WI38 (cell line): ENCODE results near the gene LURAP1L.

Experiments
- H3K4me3 ChIP-seq: 2 replicates; pipeline ENCODE4 v1.5.1; 2011; ENCODE audit warnings: low read depth, mild to moderate bottlenecking, control low read depth, low read length
- TF ChIP-seq, protein P1 (sequence below): IDR thresholded peaks from 2 replicates; pipeline ENCODE4 v1.5.1; 2012; ENCODE audit warnings: low read depth, mild to moderate bottlenecking, control low read depth, low read length

LURAP1L gene

DNA sequence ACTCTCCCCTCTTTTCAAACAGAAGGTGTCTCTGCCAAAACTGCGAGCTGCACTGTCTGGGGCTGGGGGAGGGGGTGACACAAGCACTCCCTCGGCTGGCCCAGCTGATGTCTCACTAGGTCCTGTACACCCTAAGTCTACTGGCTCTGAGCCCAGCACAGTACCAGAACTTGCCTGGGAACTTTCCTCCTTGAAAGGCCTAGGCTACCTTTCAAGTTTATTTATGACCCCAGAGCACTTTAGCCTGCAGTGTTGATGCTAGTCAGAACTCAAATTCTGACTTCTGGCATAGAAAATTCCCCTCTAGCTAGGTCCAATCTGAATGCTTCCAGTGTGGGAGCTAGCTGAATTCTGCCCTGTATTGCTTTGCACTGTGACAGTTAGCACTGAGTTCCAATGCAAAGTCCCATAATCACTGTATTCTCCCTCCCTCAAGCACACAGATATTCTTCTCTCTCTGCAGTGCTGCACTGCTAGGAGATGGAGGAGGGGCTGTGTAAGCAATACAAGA is 10.5 kb downstream of the LURAP1L start:
- H3K4me3 ChIP-seq, result no peak overlapping the region

DNA sequence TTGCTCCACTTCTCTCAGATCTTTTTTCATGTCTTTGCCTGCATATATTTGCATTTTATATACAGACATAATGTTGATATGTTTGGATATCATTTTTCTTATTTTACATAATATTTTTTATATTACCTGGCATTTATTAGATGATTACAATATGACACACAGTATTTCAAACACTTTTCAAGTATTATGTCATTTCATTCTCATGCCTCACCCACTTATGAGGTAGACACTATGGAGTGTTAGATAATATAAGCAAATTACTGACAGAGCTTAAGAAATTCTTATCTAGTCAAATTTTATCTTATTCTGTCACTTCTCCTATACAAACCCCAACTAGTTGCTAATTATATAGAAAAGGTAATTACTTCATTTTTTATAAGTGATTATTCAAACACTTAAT is 11.1 kb downstream of the LURAP1L start:
- TF ChIP-seq, protein P1, sequence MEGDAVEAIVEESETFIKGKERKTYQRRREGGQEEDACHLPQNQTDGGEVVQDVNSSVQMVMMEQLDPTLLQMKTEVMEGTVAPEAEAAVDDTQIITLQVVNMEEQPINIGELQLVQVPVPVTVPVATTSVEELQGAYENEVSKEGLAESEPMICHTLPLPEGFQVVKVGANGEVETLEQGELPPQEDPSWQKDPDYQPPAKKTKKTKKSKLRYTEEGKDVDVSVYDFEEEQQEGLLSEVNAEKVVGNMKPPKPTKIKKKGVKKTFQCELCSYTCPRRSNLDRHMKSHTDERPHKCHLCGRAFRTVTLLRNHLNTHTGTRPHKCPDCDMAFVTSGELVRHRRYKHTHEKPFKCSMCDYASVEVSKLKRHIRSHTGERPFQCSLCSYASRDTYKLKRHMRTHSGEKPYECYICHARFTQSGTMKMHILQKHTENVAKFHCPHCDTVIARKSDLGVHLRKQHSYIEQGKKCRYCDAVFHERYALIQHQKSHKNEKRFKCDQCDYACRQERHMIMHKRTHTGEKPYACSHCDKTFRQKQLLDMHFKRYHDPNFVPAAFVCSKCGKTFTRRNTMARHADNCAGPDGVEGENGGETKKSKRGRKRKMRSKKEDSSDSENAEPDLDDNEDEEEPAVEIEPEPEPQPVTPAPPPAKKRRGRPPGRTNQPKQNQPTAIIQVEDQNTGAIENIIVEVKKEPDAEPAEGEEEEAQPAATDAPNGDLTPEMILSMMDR, result no peak
- no peak overlapping the region for H3K4me3 ChIP-seq

More for the DNA sequence above, 10.5 kb downstream of the LURAP1L start:
- TF ChIP-seq, protein P1, result no peak

DNA sequence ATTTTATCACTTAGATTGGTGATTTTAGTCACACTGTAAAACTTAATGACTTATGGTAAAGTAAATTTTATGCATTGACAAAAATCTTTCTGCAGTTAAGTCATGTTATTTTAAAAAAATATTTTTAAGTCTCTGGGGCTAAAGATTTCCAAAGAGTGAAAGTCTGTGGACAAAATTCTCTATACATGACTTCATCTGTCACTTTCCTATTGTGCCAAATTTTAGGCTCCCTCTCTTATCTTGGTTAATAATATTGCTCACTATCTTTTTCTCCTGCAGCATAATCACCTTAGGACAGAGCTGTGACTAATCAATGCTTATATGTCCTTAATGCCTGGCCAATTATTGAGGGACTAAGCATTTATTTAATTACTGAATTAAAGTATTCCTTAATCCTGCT is 15.2 kb downstream of the LURAP1L start:
- no peak overlapping the region for H3K4me3 ChIP-seq
- TF ChIP-seq, protein P1, result no peak

DNA sequence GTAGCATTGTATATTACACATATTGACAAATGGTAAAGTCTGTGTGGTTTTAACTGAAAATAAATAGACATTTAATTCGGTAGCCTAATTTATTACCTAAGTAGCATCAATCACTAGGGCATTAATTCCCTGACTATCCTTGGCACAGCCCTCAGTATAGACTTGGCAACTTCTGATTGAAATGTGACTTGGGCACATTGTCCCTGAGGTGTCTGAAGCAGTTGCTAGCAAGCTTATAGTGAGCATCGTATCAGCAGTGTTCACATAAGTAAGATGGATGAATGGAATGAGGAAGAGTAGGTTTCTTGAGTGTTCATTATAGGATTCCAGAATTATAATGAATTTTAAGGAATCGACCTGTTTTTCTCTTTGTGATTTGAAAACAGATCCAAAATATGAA is 16.1 kb downstream of the LURAP1L start:
- H3K4me3 ChIP-seq, result no peak overlapping the region
- TF ChIP-seq, protein P1, result no peak

DNA sequence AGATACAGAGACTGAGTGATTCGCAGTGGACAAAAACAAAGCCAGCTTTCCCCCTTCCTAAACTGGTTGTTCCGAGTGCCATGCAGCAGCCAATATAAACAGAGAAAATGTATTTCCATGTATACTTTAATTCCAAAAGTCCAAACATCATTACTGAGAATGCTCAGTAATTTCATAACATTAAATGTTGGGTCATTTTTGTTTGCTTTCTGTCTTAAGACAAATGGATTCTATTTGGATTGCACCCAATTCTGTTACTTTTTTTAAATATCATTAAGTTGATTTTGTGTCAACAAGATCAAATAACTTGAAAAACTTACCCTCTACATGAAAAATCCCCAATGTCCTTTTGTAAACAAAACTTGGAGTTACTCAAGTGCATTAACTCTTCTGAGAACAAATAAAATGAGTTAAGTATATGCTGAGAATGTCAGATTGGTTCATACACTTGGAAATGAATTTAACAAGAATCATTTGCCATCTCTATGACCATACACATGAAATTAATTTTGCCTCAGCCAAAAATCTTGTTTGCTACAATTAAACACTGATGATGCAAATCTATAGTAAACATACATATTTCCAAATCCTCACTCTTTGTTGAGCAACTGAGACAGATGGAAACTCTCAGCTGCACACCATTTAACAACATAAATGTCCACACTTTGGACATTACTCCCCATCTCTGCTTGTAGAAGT is 19.4 kb downstream of the LURAP1L start:
- TF ChIP-seq, protein P1, result no peak
- no peak overlapping the region for H3K4me3 ChIP-seq

DNA sequence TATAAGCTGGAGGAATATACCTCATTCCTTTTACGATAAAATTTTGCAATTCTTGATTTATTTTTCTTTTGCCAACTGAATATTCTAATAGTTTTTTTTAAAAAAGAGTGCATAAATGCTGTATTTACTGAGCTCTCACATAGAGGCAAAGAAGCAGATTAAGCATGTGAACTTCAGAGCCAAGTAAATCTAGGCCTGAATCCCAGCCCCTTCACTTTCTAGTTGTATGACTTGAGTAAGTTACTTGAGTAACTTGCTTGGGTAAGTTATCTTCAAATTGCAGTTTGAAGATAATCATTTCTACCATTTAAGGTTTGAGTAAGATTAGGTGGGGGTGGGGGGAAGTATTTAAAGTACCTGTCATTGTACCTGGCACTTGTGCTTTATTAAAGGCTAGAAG is 21.8 kb downstream of the LURAP1L start:
- TF ChIP-seq, protein P1, result no peak
- no peak overlapping the region for H3K4me3 ChIP-seq

DNA sequence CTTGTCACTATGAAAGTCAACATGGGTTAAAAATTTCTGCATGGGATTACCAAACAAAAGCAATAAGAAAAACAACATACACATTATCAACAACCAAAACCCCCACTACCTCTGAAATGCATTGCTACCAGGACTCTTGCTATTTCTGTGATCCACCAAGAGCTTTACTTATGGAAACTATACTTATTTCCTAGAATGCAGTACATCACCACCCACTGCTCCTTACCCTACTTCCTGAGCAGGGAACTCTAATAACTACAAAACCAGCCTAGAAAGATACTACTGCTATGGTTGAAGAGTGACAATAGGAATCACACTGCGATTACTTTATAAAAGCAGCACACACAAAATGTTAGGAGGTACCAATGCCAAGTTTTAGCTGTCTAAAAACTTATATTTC is 22.2 kb downstream of the LURAP1L start:
- H3K4me3 ChIP-seq, result no peak overlapping the region
- TF ChIP-seq, protein P1, result no peak
